ENCODE results near the gene NLK.

Gene NLK

GRCh38 chr17:28180449-28180848 is 138.0 kb downstream of the NLK start:
- Histone ChIP-seq H3K9ac (ENCODE audit: low read length) (no peak overlapping the region), H3K79me2 (ENCODE audit: insufficient read depth, low read length) (no peaks in the 10 kb centered on the region), H4K20me1 (ENCODE audit: low read depth, low read length) (no peaks in the 10 kb centered on the region), H3K9me2 (replicated peaks; ENCODE audit: insufficient read depth, low read length) (no peaks in the 10 kb centered on the region), H3F3A (ENCODE audit: insufficient read depth) (no peaks in the 10 kb centered on the region), H3K27me3 (ENCODE audit: low read length) (no peaks in the 10 kb centered on the region), H3K4me3 (ENCODE audit: insufficient read depth, low read length, poor library complexity, severe bottlenecking) (no peak overlapping the region), H3K27ac (ENCODE audit: low read depth, low read length) (no peak overlapping the region), H2AFZ (ENCODE audit: low read depth, low read length, severe bottlenecking) (no peak overlapping the region), H3K4me2 (ENCODE audit: low read depth, low read length, poor library complexity, severe bottlenecking) (no peak overlapping the region), H3K9me3 (ENCODE audit: insufficient read depth, low read length) (no peaks in the 10 kb centered on the region), H3K36me3 (ENCODE audit: low read length) (peaks cover 7% of the 10 kb centered on the region)
- TF ChIP-seq, protein P1, sequence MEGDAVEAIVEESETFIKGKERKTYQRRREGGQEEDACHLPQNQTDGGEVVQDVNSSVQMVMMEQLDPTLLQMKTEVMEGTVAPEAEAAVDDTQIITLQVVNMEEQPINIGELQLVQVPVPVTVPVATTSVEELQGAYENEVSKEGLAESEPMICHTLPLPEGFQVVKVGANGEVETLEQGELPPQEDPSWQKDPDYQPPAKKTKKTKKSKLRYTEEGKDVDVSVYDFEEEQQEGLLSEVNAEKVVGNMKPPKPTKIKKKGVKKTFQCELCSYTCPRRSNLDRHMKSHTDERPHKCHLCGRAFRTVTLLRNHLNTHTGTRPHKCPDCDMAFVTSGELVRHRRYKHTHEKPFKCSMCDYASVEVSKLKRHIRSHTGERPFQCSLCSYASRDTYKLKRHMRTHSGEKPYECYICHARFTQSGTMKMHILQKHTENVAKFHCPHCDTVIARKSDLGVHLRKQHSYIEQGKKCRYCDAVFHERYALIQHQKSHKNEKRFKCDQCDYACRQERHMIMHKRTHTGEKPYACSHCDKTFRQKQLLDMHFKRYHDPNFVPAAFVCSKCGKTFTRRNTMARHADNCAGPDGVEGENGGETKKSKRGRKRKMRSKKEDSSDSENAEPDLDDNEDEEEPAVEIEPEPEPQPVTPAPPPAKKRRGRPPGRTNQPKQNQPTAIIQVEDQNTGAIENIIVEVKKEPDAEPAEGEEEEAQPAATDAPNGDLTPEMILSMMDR (IDR thresholded peaks at IDR 0.05; ENCODE audit: insufficient read depth, low read length, poor library complexity, severe bottlenecking) = no peak
- TF ChIP-seq EZH2phosphoT487 (conservative IDR thresholded peaks at IDR 0.05; ENCODE audit: low read length) = no peak

DNA sequence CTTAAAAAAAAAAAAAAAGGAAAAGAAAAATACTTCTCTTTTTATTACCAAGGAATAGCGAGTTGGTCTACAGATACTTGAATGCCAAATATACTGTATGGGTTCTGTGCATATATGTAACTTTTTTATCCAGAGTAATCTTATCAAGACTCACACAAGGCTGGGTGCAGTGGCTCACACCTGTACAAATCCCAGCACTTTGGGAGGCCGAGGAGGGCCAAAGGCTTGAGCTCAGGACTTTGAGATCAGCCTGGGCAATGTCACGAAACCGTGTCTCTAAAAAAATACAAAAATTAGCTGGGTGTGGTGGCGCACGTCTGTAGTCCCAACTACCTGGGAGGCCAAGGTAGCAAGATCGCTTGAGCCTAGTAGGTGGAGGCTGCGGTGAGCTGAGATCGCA is 139.1 kb downstream of the NLK start:
- H3K4me3 ChIP-seq (ENCODE audit: insufficient read depth, low read length, poor library complexity, severe bottlenecking) = no peak overlapping the region
- H3K4me2 ChIP-seq (ENCODE audit: low read depth, low read length, poor library complexity, severe bottlenecking) = no peak overlapping the region
- no peaks in the 10 kb centered on the region for H3K9me2 ChIP-seq (replicated peaks; ENCODE audit: insufficient read depth, low read length)
- H3K9ac ChIP-seq (ENCODE audit: low read length) = no peak overlapping the region
- no peaks in the 10 kb centered on the region; the same call in 1 of the 2 replicates for H3K9me3 ChIP-seq (ENCODE audit: insufficient read depth, low read length)
- no peak overlapping the region for H3K27ac ChIP-seq (ENCODE audit: low read depth, low read length)
- H4K20me1 ChIP-seq (ENCODE audit: low read depth, low read length) = no peaks in the 10 kb centered on the region
- no peaks in the 10 kb centered on the region for H3K27me3 ChIP-seq (ENCODE audit: low read length)
- H3K79me2 ChIP-seq (ENCODE audit: insufficient read depth, low read length) = no peaks in the 10 kb centered on the region
- H3K36me3 ChIP-seq (ENCODE audit: low read length) = peaks cover 13% of the 10 kb centered on the region
- H2AFZ ChIP-seq (ENCODE audit: low read depth, low read length, severe bottlenecking) = no peak overlapping the region
- no peak for TF ChIP-seq EZH2phosphoT487 (conservative IDR thresholded peaks at IDR 0.05; ENCODE audit: low read length)
- TF ChIP-seq, protein P1 (IDR thresholded peaks at IDR 0.05; ENCODE audit: insufficient read depth, low read length, poor library complexity, severe bottlenecking) = no peak
- no peaks in the 10 kb centered on the region for H3F3A ChIP-seq (ENCODE audit: insufficient read depth)

- no peaks in the 10 kb centered on the region for H3K79me2 ChIP-seq (ENCODE audit: insufficient read depth, low read length)
- H3K4me2 ChIP-seq (ENCODE audit: low read depth, low read length, poor library complexity, severe bottlenecking) = no peak overlapping the region
- no peak overlapping the region for H3K27ac ChIP-seq (ENCODE audit: low read depth, low read length)
- no peak overlapping the region for H2AFZ ChIP-seq (ENCODE audit: low read depth, low read length, severe bottlenecking)
- H3K9ac ChIP-seq (ENCODE audit: low read length) = no peak overlapping the region
- TF ChIP-seq, protein P1 (IDR thresholded peaks at IDR 0.05; ENCODE audit: insufficient read depth, low read length, poor library complexity, severe bottlenecking) = no peak
- TF ChIP-seq EZH2phosphoT487 (conservative IDR thresholded peaks at IDR 0.05; ENCODE audit: low read length) = no peak
- H4K20me1 ChIP-seq (ENCODE audit: low read depth, low read length) = no peaks in the 10 kb centered on the region
- no peaks in the 10 kb centered on the region for H3K9me2 ChIP-seq (replicated peaks; ENCODE audit: insufficient read depth, low read length)
- peaks cover 13% of the 10 kb centered on the region for H3K36me3 ChIP-seq (ENCODE audit: low read length)
- H3K4me3 ChIP-seq (ENCODE audit: insufficient read depth, low read length, poor library complexity, severe bottlenecking) = no peak overlapping the region
- H3K9me3 ChIP-seq (ENCODE audit: insufficient read depth, low read length) = no peaks in the 10 kb centered on the region; the same call in 1 of the 2 replicates
- no peaks in the 10 kb centered on the region for H3F3A ChIP-seq (ENCODE audit: insufficient read depth)
- no peaks in the 10 kb centered on the region for H3K27me3 ChIP-seq (ENCODE audit: low read length)
Measured at GRCh38 chr17:28182559-28182958, 140.1 kb downstream of the NLK start.

Measured in SU-DHL-6 (cell line).